ENCODE data around the gene ENTPD2. TPM values are rescaled to one million over a fixed set of nuclear protein-coding genes. Genes with fewer than 3 reads are reported as not detected.

ENTPD2 gene
- total RNA-seq, 2 donors from 2014 or later: 0.41 to 0.67 TPM

- peak in 1 of 2 donors; percentile 59 for TF ChIP-seq CTCF (IDR thresholded peaks at IDR 0.05)
- DNase-seq (ENCODE audit: low spot score): no peak
- Histone ChIP-seq H3K9me3 (no peaks in the 10 kb centered on the region), H3K4me3 (no peak overlapping the region), H3K4me1 (peaks cover 0 to 50% of the 10 kb centered on the region in 2 donors), H3K36me3 (no peaks in the 10 kb centered on the region), H3K27ac (no peak overlapping the region), H3K27me3 (peaks cover 0 to 17% of the 10 kb centered on the region in 2 donors)
These were observed 4.1 kb downstream of the ENTPD2 start for GRCh38 chr9:137049544-137050449.

- no peak overlapping the region for H3K4me3 ChIP-seq
- H3K9me3 ChIP-seq: no peaks in the 10 kb centered on the region
- H3K4me1 ChIP-seq: peaks cover 0 to 50% of the 10 kb centered on the region in 2 donors
- peaks cover 0 to 17% of the 10 kb centered on the region in 2 donors for H3K27me3 ChIP-seq
- H3K27ac ChIP-seq: no peak overlapping the region
- DNase-seq (ENCODE audit: low spot score): no peak
- TF ChIP-seq CTCF (IDR thresholded peaks at IDR 0.05): no peak
- H3K36me3 ChIP-seq: no peaks in the 10 kb centered on the region
These were observed 5.0 kb downstream of the ENTPD2 start for GRCh38 chr9:137048655-137049543.

- peak; percentile 80 for DNase-seq (ENCODE audit: low spot score)
- peaks cover 0 to 12% of the 10 kb centered on the region in 2 donors for H3K27me3 ChIP-seq
- peaks cover 0 to 53% of the 10 kb centered on the region in 2 donors for H3K4me1 ChIP-seq
- peak within 1 kb of the TSS; percentile 67 to 77 for H3K27ac ChIP-seq
- peak within 1 kb of the TSS; percentile 49 to 60 for H3K4me3 ChIP-seq
- peak; percentile 87 to 93 for TF ChIP-seq CTCF (IDR thresholded peaks at IDR 0.05)
- H3K9me3 ChIP-seq: no peaks in the 10 kb centered on the region
- H3K36me3 ChIP-seq: no peaks in the 10 kb centered on the region
These were observed 7.6 kb downstream of the ENTPD2 start, which contains the start of gene NPDC1 for GRCh38 chr9:137046088-137046787. Gene NPDC1 (minus strand): TSS chr9:137046177. CDS start chr9:137045989, 188 bp downstream.

GRCh38 chr9:137045294-137046087 is 8.4 kb downstream of the ENTPD2 start:
- H3K9me3 ChIP-seq: no peaks in the 10 kb centered on the region
- no peak for TF ChIP-seq CTCF (IDR thresholded peaks at IDR 0.05)
- H3K27ac ChIP-seq: peak overlapping the region; percentile 67 to 77
- peak overlapping the region; percentile 49 to 60 for H3K4me3 ChIP-seq
- H3K36me3 ChIP-seq: peaks cover 4% of the 10 kb centered on the region
- peaks cover 0 to 12% of the 10 kb centered on the region in 2 donors for H3K27me3 ChIP-seq
- peaks cover 0 to 53% of the 10 kb centered on the region in 2 donors for H3K4me1 ChIP-seq
- DNase-seq (ENCODE audit: low spot score): no peak

All from right atrium auricular region (tissue), 2 donors.